IMR-90 (cell line): ENCODE data around the gene CAPN8. TPM values are rescaled to one million over a fixed set of nuclear protein-coding genes. Genes with fewer than 3 reads are reported as not detected.

Experiments
- ATAC-seq: fragments of 200-7000 bp; cut with Tn5 transposase; 2 replicates; pipeline ENCODE4 v1.9.1; 2020; ENCODE audit warnings: low read depth, mild to moderate bottlenecking, moderate library complexity
- BruUV-seq: library from RNA; stranded (reverse); fragments of 400-500 nt; replicated peaks from 2 replicates; lab custom pipeline; 2021; lab: Mats Ljungman, UMichigan
- CTCF ChIA-PET: fragments of 300-600 bp; formaldehyde crosslinking; extraction: SDS; loops from one replicate; lab custom pipeline; 2021; ENCODE audit warnings: antibody characterized with exemption; lab: Yijun Ruan, JAX
- POLR2A ChIA-PET: fragments of 300-600 bp; sonication (Branson Sonifier 250); formaldehyde crosslinking; loops from one replicate; lab custom pipeline; 2022; ENCODE audit warnings: antibody characterized with exemption; ENCODE audit not compliant: unreplicated experiment; lab: Charles Lee
- DNase-seq: peaks from one replicate; pipeline ENCODE4 v3.0.0; 2013
- H2AFZ ChIP-seq: replicated peaks from 2 replicates; pipeline ENCODE3; 2013; ENCODE audit warnings: low read length, mild to moderate bottlenecking; ENCODE audit not compliant: poor library complexity
- H2AK5ac ChIP-seq: 2 replicates; pipeline ENCODE4 v1.6.1; 2013; ENCODE audit warnings: low read depth, low read length, inconsistent platforms
- H2AK9ac ChIP-seq: replicated peaks from 2 replicates; pipeline ENCODE3; 2013; ENCODE audit warnings: mild to moderate bottlenecking, low read depth, low read length, moderate library complexity; ENCODE audit not compliant: poor library complexity
- H2BK120ac ChIP-seq: 2 replicates; pipeline ENCODE4 v1.6.1; 2013; ENCODE audit warnings: low read depth, low read length, inconsistent platforms
- H2BK15ac ChIP-seq: 3 replicates; pipeline ENCODE4 v1.6.1; 2013; ENCODE audit warnings: low read depth, low read length, inconsistent platforms
- H2BK20ac ChIP-seq: 2 replicates; pipeline ENCODE4 v1.6.1; 2013; ENCODE audit warnings: low read depth, mild to moderate bottlenecking, inconsistent platforms, low read length, moderate library complexity
- H2BK5ac ChIP-seq: 2 replicates; pipeline ENCODE4 v1.6.1; 2013; ENCODE audit warnings: mild to moderate bottlenecking, low read depth, low read length, inconsistent platforms; ENCODE audit not compliant: poor library complexity, severe bottlenecking
- H3K14ac ChIP-seq: replicated peaks from 2 replicates; pipeline ENCODE4 v1.6.1; 2013; ENCODE audit warnings: low read depth, low read length, inconsistent platforms
- H3K18ac ChIP-seq: 2 replicates; pipeline ENCODE4 v1.6.1; 2013; ENCODE audit warnings: low read depth, low read length, control low read depth
- H3K23ac ChIP-seq: 2 replicates; pipeline ENCODE4 v1.6.1; 2013; ENCODE audit warnings: low read depth, low read length, inconsistent platforms
- H3K27ac ChIP-seq: 2 replicates; pipeline ENCODE4 v1.5.1; 2013; ENCODE audit warnings: mild to moderate bottlenecking, control low read depth, low read length; ENCODE audit not compliant: insufficient read depth
- H3K27me3 ChIP-seq: 2 replicates; pipeline ENCODE4 v1.6.1; 2013; ENCODE audit warnings: low read length; ENCODE audit not compliant: control insufficient read depth, insufficient read depth
- H3K36me3 ChIP-seq: 2 replicates; pipeline ENCODE4 v1.6.1; 2013; ENCODE audit warnings: low read length, mixed read lengths; ENCODE audit not compliant: control insufficient read depth, insufficient read depth
- H3K4ac ChIP-seq: 2 replicates; pipeline ENCODE4 v1.6.1; 2013; ENCODE audit warnings: low read depth, low read length, inconsistent platforms
- H3K4me1 ChIP-seq: 2 replicates; pipeline ENCODE4 v1.6.1; 2013; ENCODE audit warnings: low read length, mixed read lengths; ENCODE audit not compliant: control insufficient read depth, insufficient read depth
- H3K4me2 ChIP-seq: 2 replicates; pipeline ENCODE4 v1.6.1; 2013; ENCODE audit warnings: low read depth, mild to moderate bottlenecking, control low read depth, low read length, moderate library complexity
- H3K4me3 ChIP-seq: 2 replicates; pipeline ENCODE4 v1.5.1; 2013; ENCODE audit warnings: low read depth, mild to moderate bottlenecking, control low read depth, low read length, moderate library complexity; ENCODE audit not compliant: insufficient read depth
- H3K56ac ChIP-seq: 2 replicates; pipeline ENCODE4 v1.6.1; 2013; ENCODE audit warnings: low read length, inconsistent platforms; ENCODE audit not compliant: insufficient read depth; ENCODE audit errors: extremely low read depth
- H3K79me1 ChIP-seq, 2 experiments: 2 replicates each; pipeline ENCODE4 v1.6.1; 2013; ENCODE audit warnings: low read length in 2 of 2, inconsistent platforms in 1 of 2, low read depth in 1 of 2
- H3K9ac ChIP-seq: 2 replicates; pipeline ENCODE4 v1.6.1; 2013; ENCODE audit warnings: low read depth, low read length, control low read depth
- H3K9me1 ChIP-seq: 2 replicates; pipeline ENCODE4 v1.6.1; 2013; ENCODE audit warnings: low read length, inconsistent platforms; ENCODE audit not compliant: insufficient read depth
- H3K9me3 ChIP-seq: 2 replicates; pipeline ENCODE4 v1.6.1; 2013; ENCODE audit warnings: low read length; ENCODE audit not compliant: control insufficient read depth, insufficient read depth
- H4K20me1 ChIP-seq: 2 replicates; pipeline ENCODE4 v1.6.1; 2013; ENCODE audit warnings: low read length, inconsistent platforms; ENCODE audit not compliant: insufficient read depth
- H4K5ac ChIP-seq: 2 replicates; pipeline ENCODE4 v1.6.1; 2013; ENCODE audit warnings: mild to moderate bottlenecking, low read depth, low read length, control low read depth
- H4K8ac ChIP-seq, 2 experiments: 2 replicates each; pipeline ENCODE4 v1.6.1; 2013; ENCODE audit warnings: low read depth in 2 of 2, low read length in 2 of 2, control low read depth in 1 of 2, inconsistent platforms in 1 of 2
- H4K91ac ChIP-seq: 2 replicates; pipeline ENCODE4 v1.6.1; 2013; ENCODE audit warnings: low read depth, low read length, inconsistent platforms; ENCODE audit not compliant: insufficient read depth
- BHLHE40 ChIP-seq: fragments of 150-350 bp; IDR thresholded peaks from 2 replicates; pipeline ENCODE4 v1.6.1; 2016; ENCODE audit warnings: mild to moderate bottlenecking, low read depth, low read length
- CEBPB ChIP-seq: IDR thresholded peaks from 2 replicates; pipeline ENCODE4 v1.6.1; 2012; ENCODE audit warnings: low read depth, low read length, improper control_type of control experiment
- CHD1 ChIP-seq: IDR thresholded peaks from 2 replicates; pipeline ENCODE4 v1.6.1; 2012; ENCODE audit warnings: low read depth, low read length, improper control_type of control experiment
- ELK1 ChIP-seq: fragments of 150-350 bp; IDR thresholded peaks from 2 replicates; pipeline ENCODE4 v1.6.1; 2016; ENCODE audit warnings: low read depth, mild to moderate bottlenecking, low read length, moderate library complexity, borderline replicate concordance
- FOS ChIP-seq: fragments of 150-350 bp; IDR thresholded peaks from 2 replicates; pipeline ENCODE4 v1.6.1; 2016; ENCODE audit warnings: low read depth, low read length
- MAFK ChIP-seq: IDR thresholded peaks from 2 replicates; pipeline ENCODE4 v1.6.1; 2012; ENCODE audit warnings: low read depth, low read length, improper control_type of control experiment
- MAZ ChIP-seq: IDR thresholded peaks from 2 replicates; pipeline ENCODE4 v1.6.1; 2012; ENCODE audit warnings: low read depth, mild to moderate bottlenecking, low read length, improper control_type of control experiment, moderate library complexity, borderline replicate concordance
- MXI1 ChIP-seq: IDR thresholded peaks from 2 replicates; pipeline ENCODE4 v1.6.1; 2012; ENCODE audit warnings: low read depth, mild to moderate bottlenecking, low read length, moderate library complexity, borderline replicate concordance
- NFE2L2 ChIP-seq: fragments of 150-350 bp; IDR thresholded peaks from 2 replicates; pipeline ENCODE4 v1.6.1; 2016; ENCODE audit warnings: low read depth, mild to moderate bottlenecking, low read length
- POLR2A ChIP-seq: IDR thresholded peaks from 2 replicates; pipeline ENCODE4 v1.6.1; 2012; ENCODE audit warnings: mild to moderate bottlenecking, low read depth, low read length
- RAD21 ChIP-seq: IDR thresholded peaks from 2 replicates; pipeline ENCODE4 v1.6.1; 2012; ENCODE audit warnings: low read length, improper control_type of control experiment
- RCOR1 ChIP-seq: IDR thresholded peaks from 2 replicates; pipeline ENCODE4 v1.6.1; 2012; ENCODE audit warnings: mild to moderate bottlenecking, low read length, improper control_type of control experiment; ENCODE audit not compliant: insufficient replicate concordance
- RFX5 ChIP-seq: IDR thresholded peaks from 2 replicates; pipeline ENCODE4 v1.8.0; 2012; ENCODE audit warnings: low read depth, mild to moderate bottlenecking, low read length, moderate library complexity
- SMC3 ChIP-seq: fragments of 150-350 bp; IDR thresholded peaks from 2 replicates; pipeline ENCODE4 v1.6.1; 2016; ENCODE audit warnings: low read depth, mild to moderate bottlenecking, antibody characterized with exemption, low read length, moderate library complexity
- USF2 ChIP-seq: fragments of 150-350 bp; IDR thresholded peaks from 2 replicates; pipeline ENCODE4 v1.6.1; 2017; ENCODE audit warnings: mild to moderate bottlenecking, antibody characterized with exemption, low read length, low read depth
- WGBS, 2 experiments: methylation state at CpG; one replicate each; pipeline versions ENCODE4 v1.1.5 to v1.1.7; 2013; ENCODE audit warnings: missing lambda C conversion rate in 2 of 2; ENCODE audit not compliant: insufficient read length in 1 of 2; ENCODE audit errors: extremely low coverage in 2 of 2; 5-methylcytosine and 5-hydroxymethylcytosine counted together
- dilution Hi-C: fragments of 300-500 bp; cut with HindIII; formaldehyde crosslinking; loops from one replicate; pipeline ENCODE4 v1.14.3; 2018; ENCODE audit warnings: low sequenced_read_pairs; ENCODE audit not compliant: unreplicated experiment
- in situ Hi-C: fragments of 300-500 bp; cut with MboI; formaldehyde crosslinking; loops from 3 replicates; pipeline ENCODE4 v1.14.3; 2019; ENCODE audit warnings: low sequenced_read_pairs, inconsistent platforms, mixed read lengths
- intact Hi-C: fragments of 100-400 bp; cut with micrococcal nuclease; formaldehyde crosslinking; loops from 2 replicates; pipeline ENCODE4 v1.10.0; 2022
- polyA plus RNA-seq, 3 experiments: library from polyadenylated mRNA; depleted of rRNA; stranded (reverse); fragments of >200 nt; gene quantifications; 2 replicates each; pipeline ENCODE4 v1.2.3, GENCODE V29; 2012; ENCODE audit warnings: low replicate concordance in 1 of 3
- total RNA-seq: library from RNA; depleted of rRNA; stranded (reverse); fragments of >200 nt; gene quantifications from 2 replicates; pipeline ENCODE4 v1.2.3, GENCODE V29; 2012
- TF ChIP-seq, protein P1 (sequence below): conservative IDR thresholded peaks from 2 replicates; pipeline ENCODE4 v1.5.1; 2012; ENCODE audit warnings: mild to moderate bottlenecking, low read depth, low read length, improper control_type of control experiment

CAPN8 gene
- total and polyA plus RNA-seq, 2 of the 4 experiments (the other 2 are of a cell fraction), result not detected

GRCh38 chr1:223684488-223684792, 18.9 kb upstream of the CAPN8 start:
- no peaks in the 10 kb centered on the region for H3K9me3 ChIP-seq
- no peak overlapping the region for H3K4me2 ChIP-seq
- DNase-seq (no peak), ATAC-seq (no peak)
- WGBS, 2 experiments, result 33% methylated on average over 1 of the region's 3 CpGs; no CpG with 5 or more reads in 1 of the 2 experiments
- no peak overlapping the region for H2AFZ ChIP-seq
- in situ Hi-C loops, result loop anchor here (5.0 kb wide), 1 partner anchor 547 kb away; no protein-coding TSS in a partner anchor
- H3K79me1 ChIP-seq, result no peaks in the 10 kb centered on the region
- H2AK9ac ChIP-seq, result no peak overlapping the region
- no peak overlapping the region for H3K56ac ChIP-seq
- H3K14ac ChIP-seq, result no peak overlapping the region
- H3K23ac ChIP-seq, result no peak overlapping the region
- dilution Hi-C loops, result no loop called here
- H3K9ac ChIP-seq, result no peak overlapping the region
- no peak overlapping the region for H2BK5ac ChIP-seq
- no peak overlapping the region for H2BK120ac ChIP-seq
- H4K5ac ChIP-seq, result no peak overlapping the region
- no peaks in the 10 kb centered on the region for H3K36me3 ChIP-seq
- intact Hi-C loops, result loop anchor here (1.0 to 5.0 kb wide), 4 partner anchors 154 to 946 kb away; no protein-coding TSS in a partner anchor
- no peak overlapping the region for H2BK15ac ChIP-seq
- H2BK20ac ChIP-seq, result no peak overlapping the region
- H3K4me1 ChIP-seq, result no peaks in the 10 kb centered on the region
- H2AK5ac ChIP-seq, result no peak overlapping the region
- H4K91ac ChIP-seq, result no peak overlapping the region
- no peak overlapping the region for H3K18ac ChIP-seq
- no peak overlapping the region for H4K8ac ChIP-seq
- H3K4me3 ChIP-seq, result no peak overlapping the region
- no peak overlapping the region for H3K27ac ChIP-seq
- ChIA-PET POLR2A (no interaction called here), CTCF (interaction anchor here (1.9 kb wide), 1 partner anchor 551 kb away, joined by 5 read pairs; no protein-coding TSS in a partner anchor)
- TF ChIP-seq FOS, result no peak
- no peak for TF ChIP-seq POLR2A
- no peak for TF ChIP-seq SMC3
- no peak for TF ChIP-seq USF2
- no peak for TF ChIP-seq NFE2L2
- TF ChIP-seq, protein P1, sequence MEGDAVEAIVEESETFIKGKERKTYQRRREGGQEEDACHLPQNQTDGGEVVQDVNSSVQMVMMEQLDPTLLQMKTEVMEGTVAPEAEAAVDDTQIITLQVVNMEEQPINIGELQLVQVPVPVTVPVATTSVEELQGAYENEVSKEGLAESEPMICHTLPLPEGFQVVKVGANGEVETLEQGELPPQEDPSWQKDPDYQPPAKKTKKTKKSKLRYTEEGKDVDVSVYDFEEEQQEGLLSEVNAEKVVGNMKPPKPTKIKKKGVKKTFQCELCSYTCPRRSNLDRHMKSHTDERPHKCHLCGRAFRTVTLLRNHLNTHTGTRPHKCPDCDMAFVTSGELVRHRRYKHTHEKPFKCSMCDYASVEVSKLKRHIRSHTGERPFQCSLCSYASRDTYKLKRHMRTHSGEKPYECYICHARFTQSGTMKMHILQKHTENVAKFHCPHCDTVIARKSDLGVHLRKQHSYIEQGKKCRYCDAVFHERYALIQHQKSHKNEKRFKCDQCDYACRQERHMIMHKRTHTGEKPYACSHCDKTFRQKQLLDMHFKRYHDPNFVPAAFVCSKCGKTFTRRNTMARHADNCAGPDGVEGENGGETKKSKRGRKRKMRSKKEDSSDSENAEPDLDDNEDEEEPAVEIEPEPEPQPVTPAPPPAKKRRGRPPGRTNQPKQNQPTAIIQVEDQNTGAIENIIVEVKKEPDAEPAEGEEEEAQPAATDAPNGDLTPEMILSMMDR, result no peak
- TF ChIP-seq BHLHE40, result no peak
- TF ChIP-seq MXI1, result no peak
- TF ChIP-seq MAZ, result no peak
- no peak for TF ChIP-seq CHD1
- no peak for TF ChIP-seq CEBPB
- TF ChIP-seq MAFK, result no peak
- TF ChIP-seq ELK1, result no peak
- no peak for TF ChIP-seq RAD21
- TF ChIP-seq RFX5, result no peak
- no peak for TF ChIP-seq RCOR1
- peaks cover 26% of the 10 kb centered on the region for H3K27me3 ChIP-seq
- BruUV-seq, result no TSS peak
- H3K9me1 ChIP-seq, result no peaks in the 10 kb centered on the region
- H3K4ac ChIP-seq, result no peak overlapping the region
- H4K20me1 ChIP-seq, result no peaks in the 10 kb centered on the region
